ENCODE data around the gene CERS4.
A peak's percentile ranks its signal among the peaks of the same experiment; 100 is the strongest.
"Not testable (repeated sequence)": the region's sequence is repeated elsewhere in the genome, so short reads cannot be mapped to it uniquely, and the experiment has no call there.

Gene CERS4

DNA sequence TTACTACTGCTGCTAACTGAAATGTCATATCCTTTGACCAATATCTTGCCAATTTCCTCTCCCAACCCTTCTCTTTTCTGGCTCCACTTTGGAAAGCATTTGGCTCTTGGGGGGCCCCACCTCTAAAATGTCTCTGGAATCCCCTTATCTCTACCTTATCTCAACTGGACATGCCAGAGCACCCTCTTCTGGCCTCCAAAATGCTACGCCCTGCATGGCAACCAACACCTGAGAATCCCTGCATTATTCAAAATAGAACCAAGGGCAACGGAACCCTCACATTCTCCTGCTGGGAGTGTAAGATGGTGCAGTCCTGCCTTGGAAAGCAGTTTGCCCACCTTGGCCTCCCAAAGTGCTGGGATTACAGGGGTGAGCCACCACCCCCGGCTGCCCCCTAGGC, 35.3 kb downstream of the CERS4 start:
- DNase-seq = no peak

DNA sequence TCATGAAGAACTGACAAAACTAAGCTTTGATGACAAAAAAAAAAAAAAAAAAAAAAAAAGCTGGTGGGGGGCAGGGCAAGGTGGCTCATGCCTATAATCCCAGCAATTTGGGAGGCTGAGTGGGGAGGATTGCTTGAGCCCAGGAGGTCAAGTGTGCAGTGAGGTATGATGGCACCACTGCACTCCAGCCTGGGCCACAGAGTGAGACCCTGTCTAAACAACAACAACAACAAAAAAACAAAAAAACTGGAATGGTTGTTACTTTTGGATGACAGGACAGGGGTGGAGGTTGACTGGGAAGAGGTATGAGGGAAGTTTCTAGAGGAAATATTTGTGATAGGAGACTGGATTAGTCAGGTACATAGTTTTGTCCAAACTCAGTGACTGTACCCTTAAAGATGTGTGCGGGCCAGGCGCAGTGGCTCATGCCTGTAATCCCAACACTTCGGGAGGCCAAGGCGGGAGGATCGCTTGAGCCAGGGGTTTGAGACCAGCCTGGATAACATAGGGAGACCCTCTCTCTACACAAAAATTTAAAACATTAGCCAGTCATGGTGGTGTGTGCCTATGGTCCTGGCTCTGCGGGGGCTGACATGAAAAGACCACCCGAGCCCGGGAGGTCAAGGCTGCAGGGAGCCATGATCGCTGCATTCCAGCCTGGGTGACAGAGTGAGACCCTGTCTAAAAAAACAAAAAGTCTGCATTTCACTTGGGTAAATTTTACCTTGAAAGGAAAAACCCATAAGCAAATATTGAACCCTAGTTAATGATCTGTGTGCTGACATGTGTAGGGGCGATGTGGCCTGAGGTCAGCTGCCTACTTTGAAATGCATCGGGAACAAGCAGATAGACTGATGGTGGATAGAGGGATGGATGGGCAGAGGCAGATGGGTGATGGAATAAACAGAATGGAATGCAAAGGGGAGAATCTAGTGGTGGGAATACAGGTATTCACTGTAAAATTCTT, 37.0 kb downstream of the CERS4 start:
- no peak for DNase-seq

DNA sequence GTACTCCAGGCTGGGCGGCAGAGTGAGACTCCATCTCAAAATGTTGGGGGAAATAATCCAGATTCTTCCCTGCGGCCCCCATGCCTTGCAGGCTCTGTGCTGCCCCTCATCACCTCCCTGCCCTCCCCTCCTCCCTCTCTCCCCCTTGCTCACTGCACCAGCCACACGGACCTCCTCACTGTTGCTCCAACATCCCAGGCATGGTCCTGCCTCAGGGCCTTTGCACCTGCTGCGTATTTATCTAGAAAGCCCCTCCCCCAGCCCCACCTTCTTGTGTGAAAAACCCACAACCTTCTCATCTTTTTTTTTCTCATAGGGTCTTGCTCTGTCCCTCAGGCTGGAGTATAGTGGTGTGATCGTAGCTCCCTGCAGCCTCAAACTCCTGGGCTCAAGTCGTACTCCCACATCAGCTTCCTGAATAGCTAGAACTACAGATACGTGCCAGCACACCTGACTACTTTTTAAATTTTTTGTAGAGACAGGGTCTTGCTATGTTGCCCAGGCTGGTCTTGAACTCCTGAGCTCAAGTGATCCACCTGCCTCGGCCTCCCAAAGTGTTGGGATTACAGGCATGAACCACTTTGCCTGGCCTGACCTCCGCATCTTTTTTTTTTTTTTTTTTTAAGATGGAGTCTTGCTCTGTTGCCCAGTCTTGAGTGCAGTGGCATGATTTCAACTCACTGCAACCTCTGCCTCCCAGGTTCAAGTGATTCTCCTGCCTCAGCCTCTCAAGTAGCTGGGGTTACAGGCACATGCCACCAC, 38.1 kb downstream of the CERS4 start:
- DNase-seq = not testable (repeated sequence)

DNA sequence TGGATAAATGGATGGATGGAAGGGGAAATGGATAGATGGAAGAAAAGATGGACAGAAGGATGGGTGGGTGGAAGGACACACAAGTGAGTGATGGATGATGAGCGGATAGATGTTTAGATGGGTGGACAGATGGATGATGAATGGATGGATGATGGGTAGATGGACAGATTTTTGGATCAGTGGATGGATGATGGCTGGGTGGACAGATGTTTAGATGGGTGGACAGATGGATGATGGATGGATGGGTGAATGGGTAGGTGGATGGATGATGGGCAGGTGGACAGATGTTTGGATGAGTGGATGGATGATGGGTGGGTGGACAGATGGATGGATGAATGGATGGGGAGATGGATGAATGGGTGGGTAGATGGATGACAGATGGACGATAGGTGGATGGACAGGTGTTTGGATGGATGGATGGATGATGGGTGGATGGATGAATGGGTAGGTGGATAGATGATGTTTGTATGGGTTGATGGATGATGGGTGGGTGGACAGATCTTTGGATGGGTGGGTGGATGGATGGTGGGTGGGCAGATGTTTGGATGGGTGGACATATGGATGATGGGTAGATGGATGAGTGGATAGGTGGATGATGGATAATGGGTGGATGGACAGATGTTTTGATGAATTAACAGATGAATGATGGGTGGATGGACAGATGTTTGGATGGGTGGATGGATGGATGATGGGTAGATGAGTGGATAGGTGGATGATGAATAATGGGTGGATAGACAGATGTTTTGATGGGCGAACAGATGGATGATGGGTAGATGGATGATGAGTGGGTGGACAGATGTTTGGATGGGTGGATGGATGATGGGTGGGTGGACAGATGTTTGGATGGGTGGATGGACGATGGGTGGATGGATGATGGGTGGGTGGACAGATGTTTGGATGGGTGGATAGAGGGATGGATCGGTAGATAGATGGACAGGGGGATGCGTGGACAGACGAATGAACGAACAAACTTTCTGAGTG, 39.5 kb downstream of the CERS4 start:
- no peak for DNase-seq

DNA sequence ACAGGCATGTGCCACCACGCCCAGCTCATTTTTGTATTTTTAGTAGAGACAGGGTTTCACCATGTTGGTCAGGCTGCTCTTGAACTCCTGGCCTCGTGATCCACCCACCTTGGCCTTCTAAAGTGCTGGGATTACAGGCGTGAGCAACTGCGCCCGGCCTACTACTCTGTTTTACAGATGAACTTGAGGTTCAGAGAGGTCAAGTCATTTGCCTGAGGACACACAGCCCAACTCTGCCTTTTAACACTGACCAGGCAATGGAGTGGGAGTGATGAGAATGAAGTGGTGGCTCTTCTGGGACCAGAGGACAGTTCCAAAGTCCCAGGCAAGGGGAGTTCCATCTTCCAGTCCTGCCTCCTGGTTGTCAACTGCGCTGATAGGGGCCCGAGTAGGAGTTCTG, 41.4 kb downstream of the CERS4 start:
- no peak for DNase-seq

DNA sequence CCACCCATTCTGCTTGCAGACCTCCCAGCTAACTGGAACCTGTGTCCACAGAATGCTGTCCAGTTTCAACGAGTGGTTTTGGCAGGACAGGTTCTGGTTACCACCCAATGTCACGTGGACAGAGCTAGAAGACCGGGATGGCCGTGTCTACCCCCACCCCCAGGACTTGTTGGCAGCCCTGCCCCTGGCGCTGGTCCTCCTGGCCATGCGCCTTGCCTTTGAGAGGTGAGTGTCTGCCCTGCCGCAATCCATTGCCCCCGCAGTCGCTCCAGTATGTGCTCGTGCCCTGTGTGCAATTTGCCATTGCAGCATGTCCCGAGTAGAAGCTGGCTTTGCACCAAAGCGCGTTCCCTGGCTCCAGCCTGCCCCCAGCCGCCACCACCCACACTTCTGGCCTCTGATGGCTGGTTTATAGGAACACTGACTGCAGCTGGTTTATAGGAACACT, 41.9 kb downstream of the CERS4 start:
- DNase-seq = no peak

DNA sequence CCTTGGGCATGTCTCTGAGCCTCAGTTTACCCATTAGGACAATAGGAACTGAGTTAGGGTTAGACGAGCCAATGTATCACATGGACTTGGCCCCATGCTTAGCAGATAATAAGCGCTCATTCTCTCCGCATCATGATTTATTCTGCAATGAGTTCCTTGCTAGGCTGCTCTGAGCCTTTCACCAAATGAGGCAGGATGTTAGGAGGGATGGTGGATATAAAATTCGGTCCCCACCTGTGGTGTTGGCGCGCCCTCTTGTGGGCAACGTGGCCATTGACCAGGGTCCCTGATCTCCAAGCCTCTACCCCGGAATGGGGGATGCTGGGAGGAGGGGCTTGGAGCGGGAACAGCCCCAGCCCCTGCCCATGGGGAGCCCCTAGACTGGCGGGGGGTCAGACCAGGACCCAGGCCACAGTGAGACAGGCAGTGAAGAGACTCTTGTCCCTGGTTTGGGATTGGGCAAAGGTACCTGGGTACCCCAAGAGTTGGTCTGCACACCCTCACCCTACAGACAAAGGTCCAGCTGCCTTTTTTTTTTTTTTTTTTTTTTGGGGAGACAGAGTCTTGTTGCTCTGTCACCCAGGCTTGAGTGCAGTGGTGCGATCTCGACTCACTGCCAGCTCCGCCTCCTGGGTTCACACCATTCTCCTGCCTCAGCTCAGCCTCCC, 43.9 kb downstream of the CERS4 start:
- peak; percentile 37 for DNase-seq

DNA sequence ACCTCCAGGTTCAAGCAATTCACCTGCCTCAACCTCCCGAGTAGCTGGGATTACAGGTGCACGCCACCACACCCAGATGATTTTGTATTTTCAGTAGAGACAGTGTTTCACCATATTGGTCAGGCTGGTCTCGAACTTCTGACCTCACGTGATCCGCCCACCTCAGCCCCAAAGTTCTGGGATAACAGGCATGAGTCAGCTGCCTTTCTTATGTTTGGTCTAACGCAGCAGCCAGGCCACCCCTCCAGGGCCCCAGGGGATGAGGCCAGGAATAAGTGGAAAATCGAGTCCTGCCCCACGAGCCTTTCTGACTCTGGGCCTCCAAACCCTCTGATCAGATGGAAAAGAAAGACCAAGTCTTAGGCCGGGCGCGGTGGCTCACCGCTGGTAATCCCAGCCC, 44.5 kb downstream of the CERS4 start:
- DNase-seq = no peak

DNA sequence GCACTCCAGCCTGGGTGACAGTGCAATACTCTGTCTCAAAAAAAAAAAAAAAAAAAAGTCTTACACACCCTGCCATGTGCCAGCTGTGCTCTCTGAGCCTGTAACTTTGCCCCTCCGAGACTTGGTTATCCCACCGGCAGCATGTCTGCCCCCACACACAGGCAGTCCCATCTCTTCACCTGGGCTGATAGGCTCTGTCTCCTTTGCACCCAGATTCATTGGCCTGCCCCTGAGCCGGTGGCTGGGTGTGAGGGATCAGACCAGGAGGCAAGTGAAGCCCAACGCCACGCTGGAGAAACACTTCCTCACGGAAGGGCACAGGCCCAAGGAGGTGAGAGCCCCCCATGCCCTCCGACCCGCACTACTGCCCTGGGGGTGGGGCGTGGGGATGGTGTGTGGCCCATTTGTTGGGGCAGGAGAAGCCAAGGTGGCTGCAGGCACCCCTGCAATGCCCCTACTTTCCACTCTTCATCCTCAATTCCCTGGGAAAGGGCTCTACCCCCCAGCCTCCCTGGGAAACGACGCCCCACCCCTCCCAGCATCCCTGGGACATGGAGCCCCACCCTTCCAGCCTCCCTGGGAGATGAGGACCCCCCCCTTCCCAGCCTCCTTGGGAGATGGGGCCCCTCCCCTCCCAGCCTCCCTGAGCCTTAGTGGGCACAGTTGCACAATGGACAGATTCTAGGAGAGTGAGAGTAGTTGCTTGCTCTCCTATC, 45.3 kb downstream of the CERS4 start:
- no peak for DNase-seq

DNA sequence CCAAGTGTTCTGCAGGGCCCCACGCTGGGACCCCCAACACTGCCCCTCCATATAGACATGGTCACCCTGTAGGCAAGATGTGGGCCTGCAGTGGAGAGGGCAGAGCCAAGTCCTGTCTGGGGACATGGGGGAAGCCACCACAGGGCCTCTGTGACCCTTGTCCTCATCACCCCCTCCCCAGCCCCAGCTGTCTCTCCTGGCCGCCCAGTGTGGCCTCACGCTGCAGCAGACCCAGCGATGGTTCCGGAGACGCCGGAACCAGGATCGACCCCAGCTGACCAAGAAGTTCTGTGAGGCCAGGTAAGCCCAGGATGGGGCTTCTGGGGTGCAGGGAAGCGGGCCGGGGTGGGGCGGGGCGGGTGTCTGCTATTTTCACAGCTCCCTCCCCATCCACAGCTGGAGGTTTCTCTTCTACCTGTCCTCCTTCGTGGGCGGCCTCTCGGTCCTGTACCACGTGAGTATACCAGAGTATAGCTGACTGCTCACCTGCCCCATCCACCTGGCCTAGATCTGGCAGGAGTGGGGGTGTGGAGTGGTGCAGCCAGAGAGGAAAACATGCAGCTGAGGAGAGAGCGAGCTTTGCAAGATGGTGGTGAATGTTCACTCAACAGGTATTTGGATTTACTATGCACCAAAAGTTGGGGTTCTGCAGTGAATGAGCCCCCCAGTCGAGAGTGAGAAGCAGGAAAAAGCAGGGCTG, 46.4 kb downstream of the CERS4 start:
- no peak for DNase-seq

DNA sequence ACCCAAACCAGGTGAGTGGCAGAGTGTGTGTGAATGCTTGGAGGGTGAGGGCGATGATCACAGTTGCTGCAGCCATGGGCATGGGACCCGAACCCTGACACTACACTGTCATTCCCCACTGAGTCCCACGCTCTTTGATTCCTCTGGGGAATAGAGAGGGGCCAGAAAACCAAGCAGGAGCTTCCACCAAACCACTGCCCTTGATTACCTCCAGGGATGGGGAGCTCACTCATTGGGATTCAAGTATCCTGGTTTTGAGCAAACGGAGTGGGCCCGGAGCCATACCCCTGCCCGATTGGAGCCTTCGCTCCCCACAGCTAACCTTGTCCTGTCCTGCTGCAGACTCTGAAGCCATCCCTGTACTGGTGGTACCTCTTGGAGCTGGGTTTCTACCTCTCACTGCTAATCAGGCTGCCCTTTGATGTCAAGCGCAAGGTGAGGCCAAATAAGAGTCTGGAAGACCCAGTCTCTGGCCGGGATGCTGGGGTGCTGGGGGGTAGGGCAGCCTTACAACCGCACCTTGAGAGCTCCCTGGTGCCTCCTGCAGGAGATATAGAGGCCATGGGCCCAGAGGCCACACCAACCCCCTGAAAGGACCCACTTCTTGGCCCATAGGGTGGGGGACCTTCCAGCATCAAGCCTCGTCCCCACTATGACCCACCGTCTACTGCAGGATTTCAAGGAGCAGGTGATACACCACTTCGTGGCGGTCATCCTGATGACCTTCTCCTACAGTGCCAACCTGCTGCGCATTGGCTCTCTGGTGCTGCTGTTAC, 47.3 kb downstream of the CERS4 start:
- DNase-seq = no peak

DNA sequence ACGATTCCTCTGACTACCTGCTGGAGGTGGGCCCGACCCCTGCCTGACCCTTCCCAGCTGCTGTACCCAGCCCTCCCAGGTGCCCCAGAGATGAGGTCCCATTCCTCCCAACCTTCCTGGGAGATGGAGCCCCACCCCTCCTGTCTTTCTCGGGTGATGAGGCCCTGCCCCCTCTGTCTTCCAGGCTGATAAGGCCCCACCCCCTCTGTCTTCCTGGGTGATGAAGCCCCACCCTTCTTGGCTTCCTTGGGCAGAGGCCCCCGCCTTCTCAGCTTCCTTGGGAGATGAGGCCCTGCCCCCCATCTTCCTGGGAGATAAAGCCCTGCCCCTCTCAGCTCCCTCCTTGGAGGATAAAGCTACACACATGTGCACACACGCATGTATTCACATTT, 47.9 kb downstream of the CERS4 start:
- DNase-seq = no peak

DNA sequence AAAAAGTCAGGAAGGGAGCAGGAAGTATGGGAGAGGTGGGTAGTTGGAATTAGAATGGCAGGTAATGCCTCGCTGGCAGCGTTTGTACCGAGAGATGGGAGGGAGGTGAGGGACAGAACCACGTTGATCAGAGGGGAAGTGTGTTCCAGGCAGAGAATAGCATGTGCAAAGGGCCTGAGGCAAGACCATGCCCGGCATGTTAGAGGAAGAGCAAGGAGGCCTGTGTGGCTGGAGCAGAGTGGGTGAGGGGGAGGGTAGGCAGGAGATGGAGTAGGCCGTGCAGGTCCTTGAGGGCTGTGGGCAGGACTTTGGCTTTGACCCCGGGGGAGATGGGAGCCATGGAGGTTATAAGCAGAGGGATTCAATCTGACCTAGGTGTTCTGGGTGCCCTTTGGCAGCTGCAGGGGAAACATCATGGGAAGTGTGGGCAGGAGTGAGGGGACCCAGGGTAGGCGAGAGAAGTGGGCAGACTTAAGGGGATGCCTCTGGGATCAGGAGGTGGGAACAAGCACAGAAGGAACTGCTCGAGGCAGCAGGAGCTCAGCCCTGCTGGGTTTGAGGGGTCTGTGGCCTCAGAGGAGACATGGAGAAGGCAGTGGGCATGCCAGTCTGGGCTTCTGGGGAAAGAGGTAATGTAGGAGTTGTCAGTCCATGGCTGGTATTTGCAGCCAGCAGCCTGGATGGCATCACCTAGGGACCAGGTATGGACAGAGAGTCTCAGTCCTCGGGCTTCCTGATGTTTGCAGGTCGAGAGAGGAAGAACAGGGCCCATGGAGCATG, 50.2 kb downstream of the CERS4 start:
- no peak for DNase-seq

DNA sequence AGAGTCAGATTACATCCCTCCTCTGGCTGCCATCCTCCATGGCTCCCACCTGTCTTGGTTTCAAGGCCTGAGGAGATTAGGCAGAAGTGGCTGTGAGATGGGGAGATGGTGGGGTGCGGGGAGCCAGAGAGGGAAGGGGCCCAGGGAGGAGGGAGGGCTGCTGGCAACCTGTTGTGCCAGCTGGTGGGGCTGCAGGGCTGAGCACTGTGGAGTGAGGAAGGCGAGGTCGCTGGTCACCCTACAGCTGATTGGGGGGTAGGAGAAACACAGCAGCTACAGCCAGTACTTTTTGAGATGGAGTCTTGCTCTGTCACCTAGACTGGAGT, 50.7 kb downstream of the CERS4 start:
- DNase-seq = no peak

DNA sequence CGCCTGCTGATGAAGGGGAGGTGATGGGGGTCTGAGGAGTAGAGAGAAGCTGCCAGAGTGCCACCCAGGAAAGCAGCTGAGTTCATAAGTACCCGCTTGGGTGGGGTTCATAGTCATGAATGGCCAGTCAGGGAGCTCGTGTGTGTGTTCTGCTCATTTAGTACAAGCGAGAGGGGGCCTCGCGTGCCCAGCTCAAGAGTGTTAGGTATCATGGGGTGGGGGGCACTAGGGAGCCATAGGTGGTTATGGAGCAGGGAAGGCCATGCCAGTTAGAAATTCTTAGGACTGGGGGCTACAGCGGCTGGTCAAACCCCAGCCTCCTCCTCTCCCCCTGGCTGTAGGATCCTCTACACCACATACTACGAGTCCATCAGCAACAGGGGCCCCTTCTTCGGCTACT, 52.2 kb downstream of the CERS4 start:
- DNase-seq = no peak

DNA sequence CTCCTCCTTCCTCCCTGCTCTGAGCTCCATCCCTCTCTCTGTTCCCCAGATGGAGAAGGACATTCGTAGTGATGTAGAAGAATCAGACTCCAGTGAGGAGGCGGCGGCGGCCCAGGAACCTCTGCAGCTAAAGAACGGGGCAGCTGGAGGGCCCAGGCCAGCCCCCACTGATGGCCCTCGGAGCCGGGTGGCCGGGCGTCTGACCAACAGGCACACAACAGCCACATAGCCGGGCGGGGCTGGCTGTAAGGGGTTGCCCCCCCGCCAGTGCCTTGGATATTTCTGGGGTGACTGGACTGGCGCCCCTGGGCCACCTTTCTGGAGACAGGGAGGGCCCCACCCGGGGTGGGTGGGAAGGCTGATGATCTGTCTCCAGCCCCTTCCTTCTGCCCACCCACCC, 52.7 kb downstream of the CERS4 start:
- DNase-seq = no peak

DNA sequence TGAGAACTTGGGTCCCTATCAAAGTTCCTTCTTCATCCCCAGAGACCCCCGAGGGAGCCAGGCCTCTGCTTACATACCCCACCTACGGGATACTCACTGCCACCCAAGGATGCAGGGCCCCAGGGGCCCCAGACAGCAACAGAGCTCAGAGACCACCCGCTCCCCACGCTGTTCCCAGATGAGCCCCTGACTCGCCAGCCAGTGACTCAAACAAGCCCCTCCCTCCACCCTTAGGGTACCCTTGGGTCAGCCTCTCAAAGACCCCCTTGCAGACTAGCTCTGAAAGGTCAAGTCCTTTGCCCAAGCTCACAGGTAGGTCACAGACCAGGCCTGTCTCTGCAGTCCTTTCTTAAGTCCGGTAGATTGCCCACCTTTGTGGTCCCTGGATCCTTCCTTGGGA, 53.3 kb downstream of the CERS4 start:
- no peak for DNase-seq

DNA sequence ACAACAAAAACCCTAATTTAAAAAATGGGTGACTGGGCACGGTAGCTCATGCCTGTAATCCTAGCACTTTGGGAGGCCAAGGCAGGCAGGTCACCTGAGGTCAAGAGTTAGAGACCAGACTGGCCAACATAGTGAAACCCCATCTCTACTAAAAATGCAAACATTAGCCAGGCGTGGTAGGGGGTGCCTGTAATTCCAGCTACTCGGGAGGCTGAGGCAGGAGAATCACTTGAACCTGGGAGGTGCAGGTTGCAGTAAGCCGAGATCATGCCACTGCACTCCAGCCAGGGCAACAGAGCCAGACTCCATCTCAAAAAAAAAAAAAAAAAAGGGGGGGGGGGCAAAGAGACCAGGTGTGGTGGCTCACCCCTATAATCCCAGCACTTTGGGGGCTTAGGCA, 55.1 kb downstream of the CERS4 start:
- not testable (repeated sequence) for DNase-seq

DNA sequence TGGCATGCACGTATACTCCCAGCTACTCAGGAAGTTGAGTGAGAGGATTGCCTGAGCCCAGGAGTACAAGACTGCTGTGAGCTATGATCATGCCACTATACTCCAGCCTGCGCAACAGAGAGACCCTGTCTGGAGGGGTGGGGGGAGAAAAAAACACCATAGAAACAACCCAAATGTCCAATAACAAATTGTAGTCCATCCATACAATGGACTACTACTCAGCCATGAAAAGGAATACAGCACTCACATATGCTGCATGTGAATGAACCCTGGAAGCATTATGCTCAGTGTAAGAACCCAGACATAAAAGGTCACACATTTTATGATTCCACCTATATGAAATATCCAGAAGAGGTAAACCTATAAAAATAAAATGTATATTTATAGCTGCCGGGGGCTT, 56.7 kb downstream of the CERS4 start:
- no peak for DNase-seq

Measured in DMS 273 treated with DMSO at 0.1 percent for 48 hours (cell line).